ENCODE data around the gene PSMD12.
A peak's percentile ranks its signal among the peaks of the same experiment; 100 is the strongest.
"Not testable (repeated sequence)": the region's sequence is repeated elsewhere in the genome, so short reads cannot be mapped to it uniquely, and the experiment has no call there.

Gene PSMD12

DNA sequence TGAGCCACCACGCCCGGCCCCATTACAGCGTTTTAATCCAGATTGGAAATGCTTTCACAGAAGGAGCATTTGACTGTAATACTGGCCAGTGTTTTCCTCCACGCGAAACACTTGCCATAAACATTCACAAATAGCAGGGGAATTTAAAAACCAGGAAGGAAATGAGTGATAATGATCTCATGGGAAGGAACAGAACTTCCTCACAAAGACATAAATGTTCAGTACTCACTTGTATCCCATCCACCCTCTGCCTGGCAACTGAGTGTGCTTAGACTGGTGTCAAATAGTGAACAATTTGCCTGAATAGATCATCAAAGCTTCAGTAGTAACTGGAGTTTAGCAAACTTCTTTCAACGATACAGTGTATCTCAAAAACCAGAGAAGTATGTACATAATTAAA is 54.1 kb downstream of the PSMD12 start:
- Histone ChIP-seq H3K9ac (ENCODE audit: insufficient read length) (no peak overlapping the region), H3K36me3 (ENCODE audit: insufficient read depth, low read length) (no peaks in the 10 kb centered on the region), H3K9me3 (ENCODE audit: low read depth, low read length) (no peaks in the 10 kb centered on the region), H3K4me3 (no peak overlapping the region), H3K27ac (no peak overlapping the region)
- no peak for DNase-seq (ENCODE audit: low read depth, low spot score)
- TF ChIP-seq POLR2AphosphoS5 (IDR thresholded peaks at IDR 0.05; ENCODE audit: borderline replicate concordance, low read depth, low read length), result no peak
- TF ChIP-seq EZH2 (IDR thresholded peaks at IDR 0.05), result no peak
- no peak for TF ChIP-seq FOXP2 (optimal IDR thresholded peaks at IDR 0.05; ENCODE audit: control extremely low read depth, extremely low read length, insufficient read depth)

- DNase-seq (ENCODE audit: low read depth, low spot score), result no peak
- no peaks in the 10 kb centered on the region for H3K36me3 ChIP-seq (ENCODE audit: insufficient read depth, low read length)
- H3K27ac ChIP-seq, result no peak overlapping the region
- H3K9me3 ChIP-seq (ENCODE audit: low read depth, low read length), result no peaks in the 10 kb centered on the region
- no peak overlapping the region for H3K9ac ChIP-seq (ENCODE audit: insufficient read length)
- H3K4me3 ChIP-seq, result no peak overlapping the region
- TF ChIP-seq POLR2AphosphoS5 (IDR thresholded peaks at IDR 0.05; ENCODE audit: borderline replicate concordance, low read depth, low read length) (no peak), EZH2 (IDR thresholded peaks at IDR 0.05) (no peak), FOXP2 (optimal IDR thresholded peaks at IDR 0.05; ENCODE audit: control extremely low read depth, extremely low read length, insufficient read depth) (no peak)
These were observed 54.8 kb downstream of the PSMD12 start for GRCh38 chr17:67311575-67311974.

GRCh38 chr17:67310406-67310805 is 56.0 kb downstream of the PSMD12 start:
- no peak overlapping the region for H3K4me3 ChIP-seq
- no peaks in the 10 kb centered on the region for H3K9me3 ChIP-seq (ENCODE audit: low read depth, low read length)
- no peak for TF ChIP-seq POLR2AphosphoS5 (IDR thresholded peaks at IDR 0.05; ENCODE audit: borderline replicate concordance, low read depth, low read length)
- TF ChIP-seq FOXP2 (optimal IDR thresholded peaks at IDR 0.05; ENCODE audit: control extremely low read depth, extremely low read length, insufficient read depth), result no peak
- TF ChIP-seq EZH2 (IDR thresholded peaks at IDR 0.05), result no peak
- no peak overlapping the region for H3K9ac ChIP-seq (ENCODE audit: insufficient read length)
- H3K36me3 ChIP-seq (ENCODE audit: insufficient read depth, low read length), result no peaks in the 10 kb centered on the region
- no peak for DNase-seq (ENCODE audit: low read depth, low spot score)
- no peak overlapping the region for H3K27ac ChIP-seq

- not testable (repeated sequence) for H3K27ac ChIP-seq; H3K9me3 ChIP-seq (ENCODE audit: low read depth, low read length); DNase-seq (ENCODE audit: low read depth, low spot score); H3K4me3 ChIP-seq; H3K36me3 ChIP-seq (ENCODE audit: insufficient read depth, low read length); H3K9ac ChIP-seq (ENCODE audit: insufficient read length)
These were observed 60.7 kb downstream of the PSMD12 start for GRCh38 chr17:67305446-67306235.

GRCh38 chr17:67297454-67297960 is 68.9 kb downstream of the PSMD12 start:
- DNase-seq (ENCODE audit: low read depth, low spot score), result no peak
- TF ChIP-seq EZH2 (IDR thresholded peaks at IDR 0.05) (no peak), POLR2AphosphoS5 (IDR thresholded peaks at IDR 0.05; ENCODE audit: borderline replicate concordance, low read depth, low read length) (no peak), FOXP2 (optimal IDR thresholded peaks at IDR 0.05; ENCODE audit: control extremely low read depth, extremely low read length, insufficient read depth) (no peak)
- no peak overlapping the region for H3K4me3 ChIP-seq
- no peaks in the 10 kb centered on the region for H3K9me3 ChIP-seq (ENCODE audit: low read depth, low read length)
- no peak overlapping the region for H3K9ac ChIP-seq (ENCODE audit: insufficient read length)
- no peak overlapping the region for H3K27ac ChIP-seq
- no peaks in the 10 kb centered on the region for H3K36me3 ChIP-seq (ENCODE audit: insufficient read depth, low read length)

DNA sequence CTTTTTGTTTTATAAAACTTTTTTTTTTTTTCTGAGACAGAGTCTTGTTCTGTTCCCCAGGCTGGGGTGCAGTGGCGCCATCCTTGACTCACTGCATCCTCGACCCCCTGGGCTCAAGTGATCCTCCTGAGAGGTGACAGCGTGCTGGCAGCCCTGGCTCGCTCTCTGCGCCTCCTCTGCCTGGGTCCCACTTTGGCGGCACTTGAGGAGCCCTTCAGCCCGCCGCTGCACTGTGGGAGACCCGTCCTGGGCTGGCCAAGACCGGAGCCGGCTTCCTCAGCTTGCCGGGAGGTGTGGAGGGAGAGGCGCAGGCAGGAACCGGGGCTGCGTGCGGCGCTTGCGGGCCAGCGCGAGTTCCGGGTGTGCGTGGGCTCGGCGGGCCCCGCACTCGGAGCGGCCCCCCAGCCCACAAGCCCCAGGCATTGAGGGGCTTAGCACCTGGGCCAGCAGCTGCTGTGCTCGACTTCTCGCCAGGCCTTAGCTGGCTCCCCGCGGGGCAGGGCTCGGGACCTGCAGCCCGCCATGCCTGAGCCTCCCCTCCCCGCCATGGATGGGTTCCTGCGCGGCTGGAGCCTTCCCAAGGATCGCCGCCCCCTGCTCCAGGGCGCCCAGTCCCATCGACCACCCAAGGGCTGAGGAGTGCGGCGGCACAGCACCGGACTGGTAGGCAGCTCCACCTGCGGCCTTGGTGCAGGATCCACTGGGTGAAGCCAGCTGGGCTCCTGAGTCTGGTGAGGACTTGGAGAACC is 71.8 kb downstream of the PSMD12 start:
- no peak overlapping the region for H3K9ac ChIP-seq (ENCODE audit: insufficient read length)
- no peaks in the 10 kb centered on the region for H3K9me3 ChIP-seq (ENCODE audit: low read depth, low read length)
- no peaks in the 10 kb centered on the region for H3K36me3 ChIP-seq (ENCODE audit: insufficient read depth, low read length)
- DNase-seq (ENCODE audit: low read depth, low spot score), result no peak
- no peak overlapping the region for H3K4me3 ChIP-seq
- TF ChIP-seq POLR2AphosphoS5 (IDR thresholded peaks at IDR 0.05; ENCODE audit: borderline replicate concordance, low read depth, low read length), result no peak
- TF ChIP-seq FOXP2 (optimal IDR thresholded peaks at IDR 0.05; ENCODE audit: control extremely low read depth, extremely low read length, insufficient read depth), result no peak
- no peak for TF ChIP-seq EZH2 (IDR thresholded peaks at IDR 0.05)
- no peak overlapping the region for H3K27ac ChIP-seq

- peak; percentile 16 for DNase-seq (ENCODE audit: low read depth, low spot score)
- no peak overlapping the region for H3K4me3 ChIP-seq
- no peak overlapping the region for H3K9ac ChIP-seq (ENCODE audit: insufficient read length)
- H3K9me3 ChIP-seq (ENCODE audit: low read depth, low read length), result no peaks in the 10 kb centered on the region
- no peak overlapping the region for H3K27ac ChIP-seq
- no peaks in the 10 kb centered on the region for H3K36me3 ChIP-seq (ENCODE audit: insufficient read depth, low read length)
- TF ChIP-seq POLR2AphosphoS5 (IDR thresholded peaks at IDR 0.05; ENCODE audit: borderline replicate concordance, low read depth, low read length) (no peak), FOXP2 (optimal IDR thresholded peaks at IDR 0.05; ENCODE audit: control extremely low read depth, extremely low read length, insufficient read depth) (no peak), EZH2 (IDR thresholded peaks at IDR 0.05) (no peak)
These were observed 72.8 kb downstream of the PSMD12 start for GRCh38 chr17:67293251-67294203.

Measured in SK-N-MC (cell line).